A549 (cell line): ENCODE measurements around the gene PLXDC1. TPM values are rescaled to one million over a fixed set of nuclear protein-coding genes. Genes with fewer than 3 reads are reported as not detected.

ENCODE experiments used
- ATAC-seq, 2 experiments: fragments of 200-7000 bp in 1 of 2; fragments of >200 bp in 1 of 2; cut with Nextera tagmentation in 1 of 2; cut with Tn5 transposase in 1 of 2; 3 replicates each; pipeline versions ENCODE4 v1.8.0 to v1.9.1; 2018 to 2020; ENCODE audit warnings: mild to moderate bottlenecking in 1 of 2, moderate library complexity in 1 of 2
- CTCF ChIA-PET: fragments of 300-600 bp; sonication (Branson Sonifier 250); formaldehyde crosslinking; extraction: SDS; loops from one replicate; lab custom pipeline; 2021; ENCODE audit warnings: antibody characterized with exemption, inconsistent platforms; lab: Yijun Ruan, JAX
- POLR2A ChIA-PET: fragments of 350-600 bp; formaldehyde crosslinking; extraction: SDS; loops from one replicate; lab custom pipeline; 2021; ENCODE audit warnings: antibody characterized with exemption, inconsistent platforms; lab: Yijun Ruan, JAX
- DNase-seq, 2 experiments: peaks; one replicate each; pipeline versions ENCODE4 v3.0.0 to v3.0.0-alpha.2; 2011 to 2016; ENCODE audit warnings: low read depth in 1 of 2, low spot score in 1 of 2
- FAIRE-seq: peaks from 2 replicates; lab custom pipeline; 2011; peaks lifted over from hg19 to GRCh38; lab: Jason Lieb, UNC
- H3K27ac ChIP-seq, 2 experiments: fragments of >200 bp; sonication (Bioruptor Twin); formaldehyde crosslinking; 3 replicates each; pipeline ENCODE4 v1.5.1; 2016 to 2017
- H3K4me1 ChIP-seq: fragments of >200 bp; sonication (Bioruptor Twin); formaldehyde crosslinking; 3 replicates; pipeline ENCODE4 v1.6.1; 2016
- H3K4me2 ChIP-seq: fragments of >200 bp; sonication (Bioruptor Twin); formaldehyde crosslinking; 3 replicates; pipeline ENCODE4 v1.6.1; 2016
- H3K4me3 ChIP-seq: fragments of >200 bp; sonication (Bioruptor Twin); formaldehyde crosslinking; 3 replicates; pipeline ENCODE4 v1.5.1; 2016
- H3K9me3 ChIP-seq: fragments of >200 bp; sonication (Bioruptor Twin); formaldehyde crosslinking; 3 replicates; pipeline ENCODE4 v1.6.1; 2016
- CBX2 ChIP-seq: fragments of 200-600 bp; sonication (generic); IDR thresholded peaks from 2 replicates; pipeline ENCODE4 v1.6.1; 2016; ENCODE audit warnings: low read depth, mild to moderate bottlenecking, borderline replicate concordance
- CBX8 ChIP-seq: fragments of 200-600 bp; sonication (generic); IDR thresholded peaks from 2 replicates; pipeline ENCODE4 v1.6.1; 2016
- CHD2 ChIP-seq: fragments of 150-350 bp; IDR thresholded peaks from 2 replicates; pipeline ENCODE4 v1.6.1; 2014; ENCODE audit warnings: low read length; ENCODE audit not compliant: partially characterized antibody
- EHF ChIP-seq: fragments of 250-450 bp; sonication (Bioruptor Pico); IDR thresholded peaks from 2 replicates; pipeline ENCODE4 v1.5.0; 2020; ENCODE audit warnings: mild to moderate bottlenecking
- EHMT2 ChIP-seq: fragments of 200-600 bp; sonication (generic); IDR thresholded peaks from 2 replicates; pipeline ENCODE4 v1.6.1; 2016; ENCODE audit warnings: antibody characterized with exemption, low read depth, mild to moderate bottlenecking, moderate library complexity
- FOSL2 ChIP-seq, 2 experiments: fragments of 450-650 bp in 1 of 2; fragments of >200 bp in 1 of 2; sonication (Bioruptor Twin) in 1 of 2; formaldehyde crosslinking; IDR thresholded peaks; 2 replicates each; pipeline versions ENCODE4 v1.5.0 to v1.6.1; 2016 to 2020; ENCODE audit warnings: mild to moderate bottlenecking in 1 of 2, moderate library complexity in 1 of 2
- FOXS1 ChIP-seq: fragments of 250-450 bp; sonication (Bioruptor Pico); IDR thresholded peaks from 2 replicates; pipeline ENCODE4 v1.5.0; 2020; ENCODE audit warnings: mild to moderate bottlenecking, moderate library complexity
- GATA3 ChIP-seq: IDR thresholded peaks from 2 replicates; pipeline ENCODE4 v1.6.1; 2012; ENCODE audit warnings: borderline replicate concordance
- HDAC2 ChIP-seq: fragments of 200-600 bp; sonication (generic); IDR thresholded peaks from 2 replicates; pipeline ENCODE4 v1.6.1; 2016
- HEYL ChIP-seq: fragments of 250-450 bp; sonication (Bioruptor Pico); IDR thresholded peaks from 2 replicates; pipeline ENCODE4 v1.8.0; 2021; ENCODE audit warnings: mild to moderate bottlenecking, moderate library complexity
- HOXA7 ChIP-seq: fragments of 250-450 bp; sonication (Bioruptor Pico); IDR thresholded peaks from 2 replicates; pipeline ENCODE4 v1.5.0; 2020; ENCODE audit warnings: mild to moderate bottlenecking, moderate library complexity
- HOXB13 ChIP-seq: fragments of 250-450 bp; sonication (Bioruptor Pico); IDR thresholded peaks from 2 replicates; pipeline ENCODE4 v1.5.0; 2020; ENCODE audit warnings: low read depth, mild to moderate bottlenecking, moderate library complexity
- HOXB5 ChIP-seq: fragments of 250-450 bp; sonication (Bioruptor Pico); IDR thresholded peaks from 2 replicates; pipeline ENCODE4 v1.5.0; 2020; ENCODE audit warnings: mild to moderate bottlenecking, moderate library complexity
- JUN ChIP-seq, 2 experiments: fragments of >200 bp; sonication (Bioruptor Twin); formaldehyde crosslinking; IDR thresholded peaks; 2 replicates in 1 of 2; 3 replicates in 1 of 2; pipeline ENCODE4 v1.6.1; 2016 to 2017
- MAFK ChIP-seq: fragments of 450-650 bp; IDR thresholded peaks from 2 replicates; pipeline ENCODE4 v1.6.1; 2014; ENCODE audit not compliant: partially characterized antibody
- MAZ ChIP-seq: fragments of 150-350 bp; IDR thresholded peaks from 2 replicates; pipeline ENCODE4 v1.6.1; 2014; ENCODE audit warnings: antibody characterized with exemption, low read depth, low read length, borderline replicate concordance
- MYC ChIP-seq: IDR thresholded peaks from 2 replicates; pipeline ENCODE4 v1.6.1; 2012; ENCODE audit warnings: mild to moderate bottlenecking, inconsistent platforms, low read length, improper control_type of control experiment, borderline replicate concordance
- RAD21 ChIP-seq, 2 experiments: fragments of >200 bp in 1 of 2; sonication (Bioruptor Twin) in 1 of 2; formaldehyde crosslinking in 1 of 2; IDR thresholded peaks in 1 of 2; conservative IDR thresholded peaks in 1 of 2; 2 replicates in 1 of 2; 3 replicates in 1 of 2; pipeline ENCODE4 v1.6.1; 2012 to 2018; ENCODE audit warnings: inconsistent platforms in 1 of 2
- RARB ChIP-seq: fragments of 250-450 bp; sonication (Bioruptor Pico); IDR thresholded peaks from 2 replicates; pipeline ENCODE4 v1.8.0; 2021; ENCODE audit warnings: mild to moderate bottlenecking, moderate library complexity
- RFX5 ChIP-seq: fragments of 450-650 bp; IDR thresholded peaks from 2 replicates; pipeline ENCODE4 v1.7.1; 2014; ENCODE audit warnings: antibody characterized with exemption, mild to moderate bottlenecking, moderate library complexity
- SMC3 ChIP-seq: fragments of >200 bp; sonication (Bioruptor Twin); formaldehyde crosslinking; IDR thresholded peaks from 3 replicates; pipeline ENCODE4 v1.6.1; 2018; ENCODE audit warnings: inconsistent platforms
- WGBS: methylation state at CpG from one replicate; pipeline ENCODE4 v1.1.6; 2017; ENCODE audit errors: missing lambda C conversion rate; 5-methylcytosine and 5-hydroxymethylcytosine counted together
- polyA plus RNA-seq, 4 experiments: library from polyadenylated mRNA; depleted of rRNA in 3 of 4; stranded (reverse); fragments of >200 nt; fragmentation: RNase III in 1 of 4; extraction: RNeasy Plus Mini Kit Qiagen cat#74134 plus additional on column Dnase treatment in 1 of 4; gene quantifications; 2 replicates in 3 of 4; 3 replicates in 1 of 4; pipeline ENCODE4 v1.2.3, GENCODE V29; 2011 to 2017
- TF ChIP-seq, protein P1 (sequence below): fragments of 450-650 bp; IDR thresholded peaks from 2 replicates; pipeline ENCODE4 v1.6.1; 2014; ENCODE audit warnings: antibody characterized with exemption
- TF ChIP-seq, protein P2 (sequence below): fragments of 200-600 bp; sonication (generic); IDR thresholded peaks from 2 replicates; pipeline ENCODE4 v1.6.1; 2016; ENCODE audit warnings: antibody characterized with exemption, mild to moderate bottlenecking, moderate library complexity
- TF ChIP-seq, protein P3 (sequence below): fragments of 250-450 bp; sonication (Bioruptor Pico); IDR thresholded peaks from 2 replicates; pipeline ENCODE4 v1.5.0; 2020; ENCODE audit warnings: low read depth, mild to moderate bottlenecking, moderate library complexity
- TF ChIP-seq, protein P4 (sequence below): IDR thresholded peaks from 2 replicates; pipeline ENCODE4 v1.6.1; 2012; ENCODE audit warnings: low read depth, borderline replicate concordance
- TF ChIP-seq, protein P5 (sequence below): IDR thresholded peaks from 2 replicates; pipeline ENCODE4 v1.6.1; 2012
- TF ChIP-seq, protein P6 (sequence below): fragments of >200 bp; sonication (Bioruptor Twin); formaldehyde crosslinking; IDR thresholded peaks from 3 replicates; pipeline ENCODE4 v1.5.1; 2016

PLXDC1 gene
- polyA plus RNA-seq, 2 of the 4 experiments (the other 2 are of a cell fraction): 0.31 to 0.36 TPM

DNA sequence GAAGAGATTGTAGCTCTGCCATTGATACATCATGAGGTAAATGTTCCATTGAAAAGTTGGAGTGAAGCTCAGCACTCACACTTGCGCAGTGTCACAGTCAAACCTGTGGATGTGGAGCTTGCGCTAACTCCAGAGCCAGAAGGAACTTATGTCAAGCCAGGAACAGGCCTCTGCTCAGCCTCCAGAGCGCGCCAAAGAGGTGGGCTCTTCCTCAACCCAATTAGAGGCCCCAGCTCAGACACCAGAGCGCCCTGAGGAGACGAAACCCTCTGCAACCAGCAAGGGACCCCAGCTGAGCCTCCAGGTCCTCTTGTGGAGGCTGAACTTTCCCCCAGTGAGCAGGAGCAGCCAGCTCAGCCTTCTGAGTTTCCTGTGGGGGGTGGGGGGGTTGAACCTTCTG, 122.7 kb downstream of the PLXDC1 start:
- no peaks in the 10 kb centered on the region for H3K4me1 ChIP-seq
- no peak for DNase-seq
- 88% methylated on average over 5 of the region's 6 CpGs for WGBS
- no peak overlapping the region for H3K4me3 ChIP-seq
- ChIA-PET CTCF (interaction anchor here (0.6 to 2.3 kb wide), 9 partner anchors 9 to 125 kb away, joined by 3 to 15 read pairs (median 4); no protein-coding TSS in a partner anchor), POLR2A (no interaction called here)
- H3K4me2 ChIP-seq: no peak overlapping the region
- no peaks in the 10 kb centered on the region for H3K9me3 ChIP-seq
- no peak for FAIRE-seq
- H3K27ac ChIP-seq: no peak overlapping the region
- TF ChIP-seq, protein P1, sequence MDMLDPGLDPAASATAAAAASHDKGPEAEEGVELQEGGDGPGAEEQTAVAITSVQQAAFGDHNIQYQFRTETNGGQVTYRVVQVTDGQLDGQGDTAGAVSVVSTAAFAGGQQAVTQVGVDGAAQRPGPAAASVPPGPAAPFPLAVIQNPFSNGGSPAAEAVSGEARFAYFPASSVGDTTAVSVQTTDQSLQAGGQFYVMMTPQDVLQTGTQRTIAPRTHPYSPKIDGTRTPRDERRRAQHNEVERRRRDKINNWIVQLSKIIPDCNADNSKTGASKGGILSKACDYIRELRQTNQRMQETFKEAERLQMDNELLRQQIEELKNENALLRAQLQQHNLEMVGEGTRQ: no peak
- no peak for TF ChIP-seq SMC3
- TF ChIP-seq HDAC2: no peak
- no peak for TF ChIP-seq MAFK
- no peak for TF ChIP-seq RAD21 (conservative IDR thresholded peaks at IDR 0.05 in 1 of 2, IDR thresholded peaks at IDR 0.05 in 1 of 2)
- TF ChIP-seq CBX8: no peak
- no peak for TF ChIP-seq HEYL
- TF ChIP-seq RFX5: no peak
- no peak for TF ChIP-seq CBX2
- TF ChIP-seq, protein P2, sequence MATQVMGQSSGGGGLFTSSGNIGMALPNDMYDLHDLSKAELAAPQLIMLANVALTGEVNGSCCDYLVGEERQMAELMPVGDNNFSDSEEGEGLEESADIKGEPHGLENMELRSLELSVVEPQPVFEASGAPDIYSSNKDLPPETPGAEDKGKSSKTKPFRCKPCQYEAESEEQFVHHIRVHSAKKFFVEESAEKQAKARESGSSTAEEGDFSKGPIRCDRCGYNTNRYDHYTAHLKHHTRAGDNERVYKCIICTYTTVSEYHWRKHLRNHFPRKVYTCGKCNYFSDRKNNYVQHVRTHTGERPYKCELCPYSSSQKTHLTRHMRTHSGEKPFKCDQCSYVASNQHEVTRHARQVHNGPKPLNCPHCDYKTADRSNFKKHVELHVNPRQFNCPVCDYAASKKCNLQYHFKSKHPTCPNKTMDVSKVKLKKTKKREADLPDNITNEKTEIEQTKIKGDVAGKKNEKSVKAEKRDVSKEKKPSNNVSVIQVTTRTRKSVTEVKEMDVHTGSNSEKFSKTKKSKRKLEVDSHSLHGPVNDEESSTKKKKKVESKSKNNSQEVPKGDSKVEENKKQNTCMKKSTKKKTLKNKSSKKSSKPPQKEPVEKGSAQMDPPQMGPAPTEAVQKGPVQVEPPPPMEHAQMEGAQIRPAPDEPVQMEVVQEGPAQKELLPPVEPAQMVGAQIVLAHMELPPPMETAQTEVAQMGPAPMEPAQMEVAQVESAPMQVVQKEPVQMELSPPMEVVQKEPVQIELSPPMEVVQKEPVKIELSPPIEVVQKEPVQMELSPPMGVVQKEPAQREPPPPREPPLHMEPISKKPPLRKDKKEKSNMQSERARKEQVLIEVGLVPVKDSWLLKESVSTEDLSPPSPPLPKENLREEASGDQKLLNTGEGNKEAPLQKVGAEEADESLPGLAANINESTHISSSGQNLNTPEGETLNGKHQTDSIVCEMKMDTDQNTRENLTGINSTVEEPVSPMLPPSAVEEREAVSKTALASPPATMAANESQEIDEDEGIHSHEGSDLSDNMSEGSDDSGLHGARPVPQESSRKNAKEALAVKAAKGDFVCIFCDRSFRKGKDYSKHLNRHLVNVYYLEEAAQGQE: no peak
- no peak for TF ChIP-seq GATA3
- no peak for TF ChIP-seq EHMT2
- TF ChIP-seq MYC: no peak
- TF ChIP-seq, protein P3, sequence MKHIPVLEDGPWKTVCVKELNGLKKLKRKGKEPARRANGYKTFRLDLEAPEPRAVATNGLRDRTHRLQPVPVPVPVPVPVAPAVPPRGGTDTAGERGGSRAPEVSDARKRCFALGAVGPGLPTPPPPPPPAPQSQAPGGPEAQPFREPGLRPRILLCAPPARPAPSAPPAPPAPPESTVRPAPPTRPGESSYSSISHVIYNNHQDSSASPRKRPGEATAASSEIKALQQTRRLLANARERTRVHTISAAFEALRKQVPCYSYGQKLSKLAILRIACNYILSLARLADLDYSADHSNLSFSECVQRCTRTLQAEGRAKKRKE: no peak
- TF ChIP-seq, protein P4, sequence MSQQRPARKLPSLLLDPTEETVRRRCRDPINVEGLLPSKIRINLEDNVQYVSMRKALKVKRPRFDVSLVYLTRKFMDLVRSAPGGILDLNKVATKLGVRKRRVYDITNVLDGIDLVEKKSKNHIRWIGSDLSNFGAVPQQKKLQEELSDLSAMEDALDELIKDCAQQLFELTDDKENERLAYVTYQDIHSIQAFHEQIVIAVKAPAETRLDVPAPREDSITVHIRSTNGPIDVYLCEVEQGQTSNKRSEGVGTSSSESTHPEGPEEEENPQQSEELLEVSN: no peak
- no peak for TF ChIP-seq FOXS1 (CRISPR knock-in tag)
- no peak for TF ChIP-seq CHD2
- TF ChIP-seq HOXA7 (CRISPR knock-in tag): no peak
- no peak for TF ChIP-seq HOXB13 (CRISPR knock-in tag)
- no peak for TF ChIP-seq JUN (IDR thresholded peaks at IDR 0.05)
- 0 out of 6 replicates have a peak, but pooled peaks of 1 of the 2 experiments have one; percentile 27 for ATAC-seq

DNA sequence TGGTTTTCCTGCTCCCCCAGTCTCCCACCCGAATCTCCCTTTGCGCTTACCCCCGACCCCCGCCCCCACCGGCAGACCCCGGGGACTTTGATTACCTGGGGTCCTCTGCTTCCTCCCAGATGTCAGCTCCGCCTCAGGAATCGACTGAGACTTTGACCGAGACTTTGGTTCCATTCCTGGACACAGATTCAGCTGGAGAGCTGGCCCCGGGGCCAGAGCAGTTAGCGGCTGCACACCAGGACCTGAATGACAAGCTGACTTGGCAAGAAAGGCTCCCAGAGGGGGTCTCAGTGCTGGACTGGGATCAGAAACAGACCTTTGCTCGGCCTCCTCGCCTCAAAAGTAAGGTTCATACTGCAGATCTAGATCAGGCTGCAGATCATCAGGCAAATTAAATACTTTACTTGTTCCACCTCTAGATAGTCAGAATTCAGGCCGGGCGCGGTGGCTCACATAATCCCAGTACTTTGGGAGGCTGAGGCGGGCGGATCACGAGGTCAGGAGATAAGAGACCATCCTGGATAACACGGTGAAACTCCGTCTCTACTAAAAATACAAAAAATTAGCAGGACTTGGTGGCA, 123.9 kb downstream of the PLXDC1 start:
- TF ChIP-seq, protein P5, sequence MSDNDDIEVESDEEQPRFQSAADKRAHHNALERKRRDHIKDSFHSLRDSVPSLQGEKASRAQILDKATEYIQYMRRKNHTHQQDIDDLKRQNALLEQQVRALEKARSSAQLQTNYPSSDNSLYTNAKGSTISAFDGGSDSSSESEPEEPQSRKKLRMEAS: no peak
- TF ChIP-seq SMC3 (no peak), EHF (CRISPR knock-in tag) (no peak), FOSL2 (IDR thresholded peaks at IDR 0.05) (no peak), FOSL2 (CRISPR knock-in tag; IDR thresholded peaks at IDR 0.05) (no peak), RARB (CRISPR knock-in tag) (no peak), HOXB5 (no peak), GATA3 (no peak), MAZ (no peak)
- TF ChIP-seq, protein P6, sequence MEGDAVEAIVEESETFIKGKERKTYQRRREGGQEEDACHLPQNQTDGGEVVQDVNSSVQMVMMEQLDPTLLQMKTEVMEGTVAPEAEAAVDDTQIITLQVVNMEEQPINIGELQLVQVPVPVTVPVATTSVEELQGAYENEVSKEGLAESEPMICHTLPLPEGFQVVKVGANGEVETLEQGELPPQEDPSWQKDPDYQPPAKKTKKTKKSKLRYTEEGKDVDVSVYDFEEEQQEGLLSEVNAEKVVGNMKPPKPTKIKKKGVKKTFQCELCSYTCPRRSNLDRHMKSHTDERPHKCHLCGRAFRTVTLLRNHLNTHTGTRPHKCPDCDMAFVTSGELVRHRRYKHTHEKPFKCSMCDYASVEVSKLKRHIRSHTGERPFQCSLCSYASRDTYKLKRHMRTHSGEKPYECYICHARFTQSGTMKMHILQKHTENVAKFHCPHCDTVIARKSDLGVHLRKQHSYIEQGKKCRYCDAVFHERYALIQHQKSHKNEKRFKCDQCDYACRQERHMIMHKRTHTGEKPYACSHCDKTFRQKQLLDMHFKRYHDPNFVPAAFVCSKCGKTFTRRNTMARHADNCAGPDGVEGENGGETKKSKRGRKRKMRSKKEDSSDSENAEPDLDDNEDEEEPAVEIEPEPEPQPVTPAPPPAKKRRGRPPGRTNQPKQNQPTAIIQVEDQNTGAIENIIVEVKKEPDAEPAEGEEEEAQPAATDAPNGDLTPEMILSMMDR: no peak
- ChIA-PET CTCF (interaction anchor here (0.6 to 2.3 kb wide), 4 partner anchors 10 to 139 kb away, joined by 3 to 15 read pairs (median 4); partner anchors contain the start of gene ARL5C), POLR2A (no interaction called here)
- Histone ChIP-seq H3K9me3 (no peaks in the 10 kb centered on the region), H3K4me3 (peak overlapping the region; percentile 42; the same call in 2 of the 3 replicates), H3K27ac (peak overlapping the region in 1 of 2 experiments; percentile 52; a peak in 3 of 6 replicates), H3K4me1 (no peaks in the 10 kb centered on the region), H3K4me2 (peak overlapping the region; percentile 75)
- 0 out of 6 replicates have a peak, but pooled peaks of 1 of the 2 experiments have one; percentile 36 for ATAC-seq
- DNase-seq: no peak
- WGBS: 85% methylated on average over 17 of the region's 21 CpGs
- FAIRE-seq: no peak
